ENCODE data around the gene RPL31.
"Not testable (repeated sequence)": the region's sequence is repeated elsewhere in the genome, so short reads cannot be mapped to it uniquely, and the experiment has no call there.

RPL31 gene

GRCh38 chr2:101041413-101041812 lies 39.3 kb downstream of the RPL31 start:
- H3K4me3 ChIP-seq (ENCODE audit: low read length) = no peak overlapping the region
- TF ChIP-seq CTCF (conservative IDR thresholded peaks at IDR 0.05; ENCODE audit: low read length) = no peak
- DNase-seq (ENCODE audit: low read depth) = peak; percentile 23

GRCh38 chr2:101045330-101045729 lies 43.2 kb downstream of the RPL31 start:
- no peak for DNase-seq (ENCODE audit: low read depth)
- no peak for TF ChIP-seq CTCF (conservative IDR thresholded peaks at IDR 0.05; ENCODE audit: low read length)
- H3K4me3 ChIP-seq (ENCODE audit: low read length) = no peak overlapping the region

GRCh38 chr2:101047075-101047766 lies 45.1 kb downstream of the RPL31 start:
- no peak for TF ChIP-seq CTCF (conservative IDR thresholded peaks at IDR 0.05; ENCODE audit: low read length)
- H3K4me3 ChIP-seq (ENCODE audit: low read length) = no peak overlapping the region
- DNase-seq (ENCODE audit: low read depth) = no peak

- no peak for TF ChIP-seq CTCF (conservative IDR thresholded peaks at IDR 0.05; ENCODE audit: low read length)
Measured at GRCh38 chr2:101047774-101048173, 45.7 kb downstream of the RPL31 start.

GRCh38 chr2:101048756-101049155 lies 46.7 kb downstream of the RPL31 start:
- H3K4me3 ChIP-seq (ENCODE audit: low read length) = no peak overlapping the region
- no peak for TF ChIP-seq CTCF (conservative IDR thresholded peaks at IDR 0.05; ENCODE audit: low read length)
- DNase-seq (ENCODE audit: low read depth) = no peak

More at GRCh38 chr2:101047774-101048173, 45.7 kb downstream of the RPL31 start:
- H3K4me3 ChIP-seq (ENCODE audit: low read length) = no peak overlapping the region
- DNase-seq (ENCODE audit: low read depth) = peak; percentile 54

- H3K4me3 ChIP-seq (ENCODE audit: low read length); DNase-seq (ENCODE audit: low read depth): not testable (repeated sequence)
Measured at GRCh38 chr2:101050886-101051285, 48.8 kb downstream of the RPL31 start.

GRCh38 chr2:101052147-101052546 lies 50.1 kb downstream of the RPL31 start:
- no peak overlapping the region for H3K4me3 ChIP-seq (ENCODE audit: low read length)
- DNase-seq (ENCODE audit: low read depth) = no peak
- TF ChIP-seq CTCF (conservative IDR thresholded peaks at IDR 0.05; ENCODE audit: low read length) = no peak
